Astrocyte of the cerebellum (primary cell): ENCODE measurements around the gene DACH1.

Source experiments
- DNase-seq: peaks from one replicate; pipeline ENCODE4 v3.0.0-alpha.2; 2011; ENCODE audit warnings: low read depth
- H3K4me3 ChIP-seq: 2 replicates; pipeline ENCODE4 v1.5.1; 2011; ENCODE audit warnings: mild to moderate bottlenecking, low read depth, low read length, moderate library complexity
- CTCF ChIP-seq: IDR thresholded peaks from 2 replicates; pipeline ENCODE4 v1.5.1; 2012; ENCODE audit warnings: low read length, low read depth, moderate library complexity, mild to moderate bottlenecking; ENCODE audit errors: missing control alignments
- in situ Hi-C: cut with HindIII; loops from 2 replicates; pipeline ENCODE4 v1.10.0; 2017; ENCODE audit warnings: low sequenced_read_pairs

Gene DACH1

GRCh38 chr13:71863254-71863865, 3.6 kb downstream of the DACH1 start:
- in situ Hi-C loops = no loop called here
- H3K4me3 ChIP-seq = no peak overlapping the region
- no peak for TF ChIP-seq CTCF
- DNase-seq = no peak

GRCh38 chr13:71862459-71862943, 4.5 kb downstream of the DACH1 start:
- DNase-seq = no peak
- in situ Hi-C loops = no loop called here
- H3K4me3 ChIP-seq = no peak overlapping the region
- no peak for TF ChIP-seq CTCF

- in situ Hi-C loops = no loop called here
- TF ChIP-seq CTCF = no peak
- H3K4me3 ChIP-seq = no peak overlapping the region
- no peak for DNase-seq
These were observed 5.1 kb downstream of the DACH1 start for GRCh38 chr13:71861769-71862458.

GRCh38 chr13:71860547-71861138, 6.4 kb downstream of the DACH1 start:
- in situ Hi-C loops = no loop called here
- TF ChIP-seq CTCF = no peak
- H3K4me3 ChIP-seq = no peak overlapping the region
- DNase-seq = no peak

GRCh38 chr13:71858647-71859046, 8.4 kb downstream of the DACH1 start:
- no peak for TF ChIP-seq CTCF
- DNase-seq = no peak
- in situ Hi-C loops = no loop called here
- no peak overlapping the region for H3K4me3 ChIP-seq

GRCh38 chr13:71856548-71857043, 10.4 kb downstream of the DACH1 start:
- no peak overlapping the region for H3K4me3 ChIP-seq
- in situ Hi-C loops = no loop called here
- no peak for DNase-seq
- TF ChIP-seq CTCF = no peak
